K562 (cell line): Measurements from ENCODE around the gene EFCAB5. TPM values are rescaled to one million over a fixed set of nuclear protein-coding genes. Genes with fewer than 3 reads are reported as not detected.

Experiments used
- ATAC-seq: fragments of 200-7000 bp; cut with Tn5 transposase; 3 replicates; pipeline ENCODE4 v1.9.1; 2020; ENCODE audit warnings: moderate library complexity
- BruUV-seq: library from RNA; stranded (reverse); fragments of 400-500 nt; replicated peaks from 2 replicates; lab custom pipeline; 2021; lab: Mats Ljungman, UMichigan
- CTCF ChIA-PET: fragments of 300-600 bp; formaldehyde crosslinking; extraction: SDS; loops from one replicate; lab custom pipeline; 2021; ENCODE audit warnings: low intra/inter-chr PET ratio; lab: Yijun Ruan, JAX
- POLR2A ChIA-PET: fragments of 300-600, 350-650 bp; sonication (Branson Sonifier 250); formaldehyde crosslinking; extraction: SDS; loops from one replicate; lab custom pipeline; 2021; ENCODE audit warnings: antibody characterized with exemption, inconsistent platforms; lab: Yijun Ruan, JAX
- DNase-seq, 4 experiments: peaks; one replicate each; pipeline versions ENCODE4 v3.0.0 to v3.0.0-alpha.2; 2011 to 2018; ENCODE audit warnings: low spot score in 3 of 4, mixed read lengths in 3 of 4; ENCODE audit errors: extremely low read depth in 1 of 4
- FAIRE-seq: peaks from 2 replicates; lab custom pipeline; 2011; peaks lifted over from hg19 to GRCh38; lab: Jason Lieb, UNC
- H2AFZ ChIP-seq: 2 replicates; pipeline ENCODE4 v1.6.0; 2011; ENCODE audit warnings: low read depth, low read length, control low read depth, inconsistent platforms
- H3K27ac ChIP-seq: fragments of 200-600 bp; 3 replicates; pipeline ENCODE4 v1.8.0; 2011; ENCODE audit warnings: low read depth, mild to moderate bottlenecking, control low read depth, inconsistent platforms, low read length, moderate library complexity, mixed read lengths; ENCODE audit errors: extremely low read depth
- H3K27me3 ChIP-seq, 2 experiments: fragments of 300-600 bp in 1 of 2; 2 replicates in 1 of 2; 3 replicates in 1 of 2; pipeline versions ENCODE4 v1.6.0 to v1.8.0; 2011; ENCODE audit warnings: inconsistent platforms in 2 of 2, low read length in 2 of 2, mild to moderate bottlenecking in 1 of 2, mixed read lengths in 1 of 2, moderate library complexity in 1 of 2; ENCODE audit not compliant: control insufficient read depth in 2 of 2, insufficient read depth in 2 of 2
- H3K36me3 ChIP-seq: fragments of 300-600 bp; 3 replicates; pipeline ENCODE4 v1.8.0; 2011; ENCODE audit warnings: mild to moderate bottlenecking, low read length, inconsistent platforms; ENCODE audit not compliant: control insufficient read depth, insufficient read depth
- H3K4me1 ChIP-seq, 2 experiments: fragments of 200-600 bp in 1 of 2; replicated peaks in 1 of 2; 2 replicates in 1 of 2; 3 replicates in 1 of 2; pipeline versions ENCODE4 v1.5.1 to v1.8.0; 2011; ENCODE audit warnings: inconsistent platforms in 2 of 2, low read length in 2 of 2, mild to moderate bottlenecking in 1 of 2, mixed read lengths in 1 of 2, moderate library complexity in 1 of 2; ENCODE audit not compliant: control insufficient read depth in 2 of 2, insufficient read depth in 2 of 2
- H3K4me2 ChIP-seq: 2 replicates; pipeline ENCODE4 v1.6.1; 2011; ENCODE audit warnings: low read length, control low read depth, inconsistent platforms, mixed read lengths; ENCODE audit not compliant: insufficient read depth
- H3K4me3 ChIP-seq: fragments of 200-600 bp; sonication (generic), shearing (Covaris generic); 2 replicates; pipeline ENCODE4 v1.5.1; 2016; ENCODE audit warnings: control low read depth, inconsistent platforms
- H3K79me2 ChIP-seq: fragments of 200-600 bp; 3 replicates; pipeline ENCODE4 v1.8.0; 2011; ENCODE audit warnings: low read length, inconsistent platforms; ENCODE audit not compliant: control insufficient read depth, insufficient read depth
- H3K9ac ChIP-seq, 2 experiments: 2 replicates each; pipeline versions ENCODE4 v1.6.0 to v1.6.1; 2011; ENCODE audit warnings: low read depth in 2 of 2, low read length in 2 of 2, control low read depth in 1 of 2, inconsistent platforms in 1 of 2, mild to moderate bottlenecking in 1 of 2, mixed read lengths in 1 of 2; ENCODE audit not compliant: insufficient read depth in 1 of 2
- H3K9me1 ChIP-seq: one replicate; pipeline ENCODE4 v1.6.0; 2011; ENCODE audit warnings: inconsistent platforms, mild to moderate bottlenecking, low read length, moderate library complexity; ENCODE audit not compliant: control insufficient read depth, insufficient read depth
- H3K9me3 ChIP-seq: replicated peaks from 2 replicates; pipeline ENCODE4 v1.5.1; 2011; ENCODE audit warnings: low read depth, low read length, inconsistent platforms; ENCODE audit not compliant: control insufficient read depth, insufficient read depth
- H4K20me1 ChIP-seq: replicated peaks from 2 replicates; pipeline ENCODE4 v1.6.1; 2011; ENCODE audit warnings: low read length, inconsistent platforms, mixed read lengths; ENCODE audit not compliant: control insufficient read depth, insufficient read depth
- EGR1 ChIP-seq: fragments of 450-650 bp; conservative IDR thresholded peaks from 2 replicates; pipeline ENCODE4 v1.6.1; 2017; ENCODE audit warnings: mild to moderate bottlenecking
- GABPB1 ChIP-seq: sonication (generic); formaldehyde crosslinking; IDR thresholded peaks from 2 replicates; pipeline ENCODE4 v1.8.0; 2022; ENCODE audit warnings: mild to moderate bottlenecking, missing genetic modification reagents
- GABPB2 ChIP-seq: fragments of 250-450 bp; sonication (Bioruptor Pico); conservative IDR thresholded peaks from 2 replicates; pipeline ENCODE4 v1.5.1; 2021; ENCODE audit warnings: mild to moderate bottlenecking
- IFI16 ChIP-seq: fragments of 250-450 bp; sonication (Bioruptor Pico); IDR thresholded peaks from 2 replicates; pipeline ENCODE4 v2.1.2; 2022; ENCODE audit warnings: mild to moderate bottlenecking, inconsistent platforms
- MAFK ChIP-seq: IDR thresholded peaks from 2 replicates; pipeline ENCODE4 v1.6.1; 2011; ENCODE audit warnings: low read length, improper control_type of control experiment
- PCBP2 ChIP-seq: fragments of 200-400 bp; formaldehyde crosslinking; IDR thresholded peaks from 2 replicates; pipeline ENCODE4 v1.6.1; 2018; ENCODE audit warnings: low read length, low read depth, mild to moderate bottlenecking, moderate library complexity; ENCODE audit not compliant: poor library complexity, severe bottlenecking
- SMARCB1 ChIP-seq: IDR thresholded peaks from 2 replicates; pipeline ENCODE4 v1.6.1; 2011; ENCODE audit warnings: improper control_type of control experiment, low read depth; ENCODE audit not compliant: insufficient read length
- ZNF384 ChIP-seq: IDR thresholded peaks from 2 replicates; pipeline ENCODE4 v1.6.1; 2012; ENCODE audit warnings: low read depth, low read length, improper control_type of control experiment
- ZNF436 ChIP-seq: fragments of 250-450, 450-650 bp; sonication (Bioruptor Pico); formaldehyde crosslinking; IDR thresholded peaks from 2 replicates; pipeline ENCODE4 v1.7.0; 2020; ENCODE audit warnings: mild to moderate bottlenecking
- ZNF551 ChIP-seq: fragments of 250-450 bp; sonication (Bioruptor Pico); IDR thresholded peaks from 2 replicates; pipeline ENCODE4 v1.5.0; 2021; ENCODE audit warnings: mild to moderate bottlenecking, moderate library complexity
- WGBS: fragments of 100-300 bp; shearing (Covaris generic); methylation state at CpG from one replicate; pipeline ENCODE4 v1.1.6; 2016; ENCODE audit warnings: low coverage, mixed read lengths; ENCODE audit not compliant: insufficient coverage; ENCODE audit errors: missing lambda C conversion rate; 5-methylcytosine and 5-hydroxymethylcytosine counted together
- in situ Hi-C: fragments of 300-500 bp; cut with MboI; formaldehyde crosslinking; loops from 4 replicates; pipeline ENCODE4 v1.15.0; 2018; ENCODE audit warnings: inconsistent platforms, mixed read lengths
- intact Hi-C: fragments of 100-400 bp; cut with micrococcal nuclease; formaldehyde crosslinking; loops from 2 replicates; pipeline ENCODE4 v1.14.2; 2022
- polyA plus RNA-seq, 8 experiments: library from polyadenylated mRNA; depleted of rRNA in 4 of 8; stranded (reverse) in 5 of 8; unstranded in 3 of 8; fragments of >200 nt; fragmentation: Nextera tagmentation in 2 of 8; fragmentation: Illumina TruSeq in 1 of 8; extraction: Ambion mirVana in 2 of 8; extraction: Trizol in 1 of 8; gene quantifications; 2 replicates each; pipeline versions ENCODE4 v1.2.1 to v1.2.3, GENCODE V29; 2011 to 2014; ENCODE audit warnings: inconsistent platforms in 1 of 8, missing spikeins in 1 of 8
- total RNA-seq, 7 experiments: library from RNA; depleted of rRNA in 6 of 7; stranded (reverse); fragments of >200 nt in 6 of 7; fragmentation: Illumina TruSeq in 2 of 7; extraction: Trizol in 2 of 7; gene quantifications; 2 replicates each; pipeline versions ENCODE4 v1.2.1 to v1.2.3, GENCODE V29; 2011 to 2021; ENCODE audit warnings: low replicate concordance in 1 of 7
- TF ChIP-seq, protein P1 (sequence below): fragments of 450-650 bp; IDR thresholded peaks from 2 replicates; pipeline ENCODE4 v1.6.1; 2016; ENCODE audit warnings: mild to moderate bottlenecking, moderate library complexity
- TF ChIP-seq, protein P2 (sequence below): fragments of 450-650 bp; formaldehyde crosslinking; IDR thresholded peaks from 2 replicates; pipeline ENCODE4 v1.4.0; 2022; ENCODE audit warnings: mild to moderate bottlenecking, moderate library complexity

The EFCAB5 gene
- total and polyA plus RNA-seq, 9 of the 15 experiments (the other 6 are each of a cell fraction or from before 2014, with no cell fraction given) = 0.06 to 0.11 TPM; not detected in 7

DNA sequence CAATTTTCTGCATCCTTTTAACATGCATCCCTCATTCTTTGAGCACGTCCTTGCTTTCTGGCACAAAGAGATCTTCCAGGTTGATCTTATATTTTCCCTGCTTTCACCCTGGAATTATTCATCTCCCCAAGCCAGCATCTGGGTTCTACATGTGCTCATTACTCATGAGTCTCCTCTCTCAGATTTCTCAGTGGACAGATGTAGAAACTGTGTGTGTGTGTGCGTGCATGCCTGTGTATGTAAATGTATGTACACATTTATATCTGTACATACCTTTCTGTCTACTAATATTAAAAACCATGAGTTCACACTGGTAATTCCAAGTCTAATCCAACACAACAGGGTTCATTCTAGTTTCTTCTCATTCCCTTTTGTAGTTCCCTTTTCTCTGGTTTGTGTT, 133.3 kb downstream of the EFCAB5 start:
- Histone ChIP-seq H3K27ac (no peak overlapping the region), H3K79me2 (no peaks in the 10 kb centered on the region), H3K36me3 (no peaks in the 10 kb centered on the region), H2AFZ (no peak overlapping the region), H3K9me3 (no peaks in the 10 kb centered on the region), H4K20me1 (no peaks in the 10 kb centered on the region; the same call in 1 of the 2 replicates), H3K27me3 (peaks cover 7 to 14% of the 10 kb centered on the region in 2 experiments; a peak in 3 of 5 replicates), H3K9me1 (no peaks in the 10 kb centered on the region), H3K9ac (no peak overlapping the region), H3K4me2 (no peak overlapping the region), H3K4me1 (no peaks in the 10 kb centered on the region), H3K4me3 (no peak overlapping the region)
- ATAC-seq (no peak), DNase-seq (no peak), FAIRE-seq (no peak)
- POLR2A ChIA-PET = interaction anchor here (0.9 kb wide), 1 partner anchor 12 kb away, joined by 3 read pairs; no protein-coding TSS in a partner anchor
- intact Hi-C loops = no loop called here
- CTCF ChIA-PET = no interaction called here
- 0% methylated on average over 2 of the region's 2 CpGs for WGBS
- in situ Hi-C loops = no loop called here
- no TSS peak for BruUV-seq
- TF ChIP-seq EGR1 (no peak), GABPB2 (CRISPR knock-in tag) (no peak), PCBP2 (no peak), MAFK (no peak), GABPB1 (CRISPR knock-in tag) (no peak), IFI16 (CRISPR knock-in tag) (no peak), SMARCB1 (no peak), ZNF436 (CRISPR knock-in tag) (no peak), ZNF384 (no peak), ZNF551 (no peak)
- TF ChIP-seq, protein P1, sequence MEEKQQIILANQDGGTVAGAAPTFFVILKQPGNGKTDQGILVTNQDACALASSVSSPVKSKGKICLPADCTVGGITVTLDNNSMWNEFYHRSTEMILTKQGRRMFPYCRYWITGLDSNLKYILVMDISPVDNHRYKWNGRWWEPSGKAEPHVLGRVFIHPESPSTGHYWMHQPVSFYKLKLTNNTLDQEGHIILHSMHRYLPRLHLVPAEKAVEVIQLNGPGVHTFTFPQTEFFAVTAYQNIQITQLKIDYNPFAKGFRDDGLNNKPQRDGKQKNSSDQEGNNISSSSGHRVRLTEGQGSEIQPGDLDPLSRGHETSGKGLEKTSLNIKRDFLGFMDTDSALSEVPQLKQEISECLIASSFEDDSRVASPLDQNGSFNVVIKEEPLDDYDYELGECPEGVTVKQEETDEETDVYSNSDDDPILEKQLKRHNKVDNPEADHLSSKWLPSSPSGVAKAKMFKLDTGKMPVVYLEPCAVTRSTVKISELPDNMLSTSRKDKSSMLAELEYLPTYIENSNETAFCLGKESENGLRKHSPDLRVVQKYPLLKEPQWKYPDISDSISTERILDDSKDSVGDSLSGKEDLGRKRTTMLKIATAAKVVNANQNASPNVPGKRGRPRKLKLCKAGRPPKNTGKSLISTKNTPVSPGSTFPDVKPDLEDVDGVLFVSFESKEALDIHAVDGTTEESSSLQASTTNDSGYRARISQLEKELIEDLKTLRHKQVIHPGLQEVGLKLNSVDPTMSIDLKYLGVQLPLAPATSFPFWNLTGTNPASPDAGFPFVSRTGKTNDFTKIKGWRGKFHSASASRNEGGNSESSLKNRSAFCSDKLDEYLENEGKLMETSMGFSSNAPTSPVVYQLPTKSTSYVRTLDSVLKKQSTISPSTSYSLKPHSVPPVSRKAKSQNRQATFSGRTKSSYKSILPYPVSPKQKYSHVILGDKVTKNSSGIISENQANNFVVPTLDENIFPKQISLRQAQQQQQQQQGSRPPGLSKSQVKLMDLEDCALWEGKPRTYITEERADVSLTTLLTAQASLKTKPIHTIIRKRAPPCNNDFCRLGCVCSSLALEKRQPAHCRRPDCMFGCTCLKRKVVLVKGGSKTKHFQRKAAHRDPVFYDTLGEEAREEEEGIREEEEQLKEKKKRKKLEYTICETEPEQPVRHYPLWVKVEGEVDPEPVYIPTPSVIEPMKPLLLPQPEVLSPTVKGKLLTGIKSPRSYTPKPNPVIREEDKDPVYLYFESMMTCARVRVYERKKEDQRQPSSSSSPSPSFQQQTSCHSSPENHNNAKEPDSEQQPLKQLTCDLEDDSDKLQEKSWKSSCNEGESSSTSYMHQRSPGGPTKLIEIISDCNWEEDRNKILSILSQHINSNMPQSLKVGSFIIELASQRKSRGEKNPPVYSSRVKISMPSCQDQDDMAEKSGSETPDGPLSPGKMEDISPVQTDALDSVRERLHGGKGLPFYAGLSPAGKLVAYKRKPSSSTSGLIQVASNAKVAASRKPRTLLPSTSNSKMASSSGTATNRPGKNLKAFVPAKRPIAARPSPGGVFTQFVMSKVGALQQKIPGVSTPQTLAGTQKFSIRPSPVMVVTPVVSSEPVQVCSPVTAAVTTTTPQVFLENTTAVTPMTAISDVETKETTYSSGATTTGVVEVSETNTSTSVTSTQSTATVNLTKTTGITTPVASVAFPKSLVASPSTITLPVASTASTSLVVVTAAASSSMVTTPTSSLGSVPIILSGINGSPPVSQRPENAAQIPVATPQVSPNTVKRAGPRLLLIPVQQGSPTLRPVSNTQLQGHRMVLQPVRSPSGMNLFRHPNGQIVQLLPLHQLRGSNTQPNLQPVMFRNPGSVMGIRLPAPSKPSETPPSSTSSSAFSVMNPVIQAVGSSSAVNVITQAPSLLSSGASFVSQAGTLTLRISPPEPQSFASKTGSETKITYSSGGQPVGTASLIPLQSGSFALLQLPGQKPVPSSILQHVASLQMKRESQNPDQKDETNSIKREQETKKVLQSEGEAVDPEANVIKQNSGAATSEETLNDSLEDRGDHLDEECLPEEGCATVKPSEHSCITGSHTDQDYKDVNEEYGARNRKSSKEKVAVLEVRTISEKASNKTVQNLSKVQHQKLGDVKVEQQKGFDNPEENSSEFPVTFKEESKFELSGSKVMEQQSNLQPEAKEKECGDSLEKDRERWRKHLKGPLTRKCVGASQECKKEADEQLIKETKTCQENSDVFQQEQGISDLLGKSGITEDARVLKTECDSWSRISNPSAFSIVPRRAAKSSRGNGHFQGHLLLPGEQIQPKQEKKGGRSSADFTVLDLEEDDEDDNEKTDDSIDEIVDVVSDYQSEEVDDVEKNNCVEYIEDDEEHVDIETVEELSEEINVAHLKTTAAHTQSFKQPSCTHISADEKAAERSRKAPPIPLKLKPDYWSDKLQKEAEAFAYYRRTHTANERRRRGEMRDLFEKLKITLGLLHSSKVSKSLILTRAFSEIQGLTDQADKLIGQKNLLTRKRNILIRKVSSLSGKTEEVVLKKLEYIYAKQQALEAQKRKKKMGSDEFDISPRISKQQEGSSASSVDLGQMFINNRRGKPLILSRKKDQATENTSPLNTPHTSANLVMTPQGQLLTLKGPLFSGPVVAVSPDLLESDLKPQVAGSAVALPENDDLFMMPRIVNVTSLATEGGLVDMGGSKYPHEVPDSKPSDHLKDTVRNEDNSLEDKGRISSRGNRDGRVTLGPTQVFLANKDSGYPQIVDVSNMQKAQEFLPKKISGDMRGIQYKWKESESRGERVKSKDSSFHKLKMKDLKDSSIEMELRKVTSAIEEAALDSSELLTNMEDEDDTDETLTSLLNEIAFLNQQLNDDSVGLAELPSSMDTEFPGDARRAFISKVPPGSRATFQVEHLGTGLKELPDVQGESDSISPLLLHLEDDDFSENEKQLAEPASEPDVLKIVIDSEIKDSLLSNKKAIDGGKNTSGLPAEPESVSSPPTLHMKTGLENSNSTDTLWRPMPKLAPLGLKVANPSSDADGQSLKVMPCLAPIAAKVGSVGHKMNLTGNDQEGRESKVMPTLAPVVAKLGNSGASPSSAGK = no peak
- TF ChIP-seq, protein P2, sequence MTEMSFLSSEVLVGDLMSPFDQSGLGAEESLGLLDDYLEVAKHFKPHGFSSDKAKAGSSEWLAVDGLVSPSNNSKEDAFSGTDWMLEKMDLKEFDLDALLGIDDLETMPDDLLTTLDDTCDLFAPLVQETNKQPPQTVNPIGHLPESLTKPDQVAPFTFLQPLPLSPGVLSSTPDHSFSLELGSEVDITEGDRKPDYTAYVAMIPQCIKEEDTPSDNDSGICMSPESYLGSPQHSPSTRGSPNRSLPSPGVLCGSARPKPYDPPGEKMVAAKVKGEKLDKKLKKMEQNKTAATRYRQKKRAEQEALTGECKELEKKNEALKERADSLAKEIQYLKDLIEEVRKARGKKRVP (CRISPR knock-in tag) = no peak
